Testis (tissue), 2 donors: ENCODE measurements around the gene SYCE3.

Experiments
- POLR2A ChIP-seq: fragments of 450-650 bp; IDR thresholded peaks from one replicate; pipeline ENCODE4 v1.6.1; 2017; ENCODE audit warnings: antibody characterized with exemption, mild to moderate bottlenecking, moderate library complexity
- TF ChIP-seq, protein P1 (sequence below), 3 experiments: fragments of 450-650 bp in 2 of 3; fragments of 200-600 bp in 1 of 3; sonication (generic) in 1 of 3; IDR thresholded peaks; one replicate each; pipeline ENCODE4 v1.5.1; 2016 to 2019; ENCODE audit warnings: antibody characterized with exemption in 3 of 3, mild to moderate bottlenecking in 2 of 3, moderate library complexity in 1 of 3

GRCh38 chr22:50567721-50568252 lies 5.1 kb upstream of the SYCE3 start:
- TF ChIP-seq, protein P1, sequence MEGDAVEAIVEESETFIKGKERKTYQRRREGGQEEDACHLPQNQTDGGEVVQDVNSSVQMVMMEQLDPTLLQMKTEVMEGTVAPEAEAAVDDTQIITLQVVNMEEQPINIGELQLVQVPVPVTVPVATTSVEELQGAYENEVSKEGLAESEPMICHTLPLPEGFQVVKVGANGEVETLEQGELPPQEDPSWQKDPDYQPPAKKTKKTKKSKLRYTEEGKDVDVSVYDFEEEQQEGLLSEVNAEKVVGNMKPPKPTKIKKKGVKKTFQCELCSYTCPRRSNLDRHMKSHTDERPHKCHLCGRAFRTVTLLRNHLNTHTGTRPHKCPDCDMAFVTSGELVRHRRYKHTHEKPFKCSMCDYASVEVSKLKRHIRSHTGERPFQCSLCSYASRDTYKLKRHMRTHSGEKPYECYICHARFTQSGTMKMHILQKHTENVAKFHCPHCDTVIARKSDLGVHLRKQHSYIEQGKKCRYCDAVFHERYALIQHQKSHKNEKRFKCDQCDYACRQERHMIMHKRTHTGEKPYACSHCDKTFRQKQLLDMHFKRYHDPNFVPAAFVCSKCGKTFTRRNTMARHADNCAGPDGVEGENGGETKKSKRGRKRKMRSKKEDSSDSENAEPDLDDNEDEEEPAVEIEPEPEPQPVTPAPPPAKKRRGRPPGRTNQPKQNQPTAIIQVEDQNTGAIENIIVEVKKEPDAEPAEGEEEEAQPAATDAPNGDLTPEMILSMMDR (IDR thresholded peaks at IDR 0.05): no peak
- no peak for TF ChIP-seq POLR2A
